SK-N-SH treated with all-trans-retinoic acid at 6 μM for 48 hours (cell line): ENCODE results near the gene OSM.

ENCODE experiments used
- ATAC-seq: fragments of 200-7000 bp; cut with Tn5 transposase; 3 replicates; pipeline ENCODE4 v1.9.1; 2020; ENCODE audit warnings: mild to moderate bottlenecking, moderate library complexity
- ARNTL ChIP-seq: fragments of 450-650 bp; formaldehyde crosslinking; IDR thresholded peaks from 2 replicates; pipeline ENCODE4 v1.5.0; 2020; ENCODE audit warnings: low read depth, mild to moderate bottlenecking, moderate library complexity, borderline replicate concordance
- BACH2 ChIP-seq: fragments of 250-450 bp; sonication (Bioruptor Pico); IDR thresholded peaks from 2 replicates; pipeline ENCODE4 v1.9.0; 2021; ENCODE audit warnings: mild to moderate bottlenecking, borderline replicate concordance
- CREB5 ChIP-seq: fragments of 250-450 bp; sonication (Bioruptor Pico); IDR thresholded peaks from 2 replicates; pipeline ENCODE4 v1.5.1; 2020; ENCODE audit warnings: low read depth, mild to moderate bottlenecking, moderate library complexity
- CSDC2 ChIP-seq: fragments of 250-450 bp; sonication (Bioruptor Pico); IDR thresholded peaks from 2 replicates; pipeline ENCODE4 v1.5.0; 2020; ENCODE audit warnings: mild to moderate bottlenecking, moderate library complexity
- ESRRG ChIP-seq: fragments of 250-450 bp; sonication (Bioruptor Pico); IDR thresholded peaks from 2 replicates; pipeline ENCODE4 v1.6.1; 2021; ENCODE audit warnings: mild to moderate bottlenecking
- GLIS3 ChIP-seq: fragments of 250-450 bp; sonication (Bioruptor Pico); IDR thresholded peaks from 2 replicates; pipeline ENCODE4 v1.5.0; 2020; ENCODE audit warnings: mild to moderate bottlenecking, moderate library complexity
- ISL1 ChIP-seq: fragments of 250-450 bp; sonication (Bioruptor Pico); IDR thresholded peaks from 2 replicates; pipeline ENCODE4 v2.1.2; 2022; ENCODE audit warnings: mild to moderate bottlenecking, moderate library complexity
- OSR1 ChIP-seq: fragments of 250-450 bp; sonication (Bioruptor Pico); IDR thresholded peaks from 2 replicates; pipeline ENCODE4 v1.8.0; 2022; ENCODE audit warnings: moderate library complexity, mild to moderate bottlenecking, inconsistent platforms
- POU6F1 ChIP-seq: fragments of 250-450 bp; sonication (Bioruptor Pico); IDR thresholded peaks from 2 replicates; pipeline ENCODE4 v1.8.0; 2021; ENCODE audit warnings: low read depth, mild to moderate bottlenecking, moderate library complexity, borderline replicate concordance
- PPARA ChIP-seq: fragments of 250-450 bp; sonication (Bioruptor Pico); IDR thresholded peaks from 2 replicates; pipeline ENCODE4 v1.5.0; 2020; ENCODE audit warnings: mild to moderate bottlenecking, borderline replicate concordance
- RARB ChIP-seq: fragments of 250-450 bp; sonication (Bioruptor Pico); IDR thresholded peaks from 2 replicates; pipeline ENCODE4 v1.8.0; 2021; ENCODE audit warnings: mild to moderate bottlenecking, moderate library complexity
- SNAI2 ChIP-seq: fragments of 250-450 bp; sonication (Bioruptor Pico); IDR thresholded peaks from 2 replicates; pipeline ENCODE4 v1.5.0; 2020; ENCODE audit warnings: mild to moderate bottlenecking, moderate library complexity
- TCF4 ChIP-seq: fragments of 250-450 bp; sonication (Bioruptor Pico); IDR thresholded peaks from 2 replicates; pipeline ENCODE4 v1.8.0; 2021; ENCODE audit warnings: mild to moderate bottlenecking, moderate library complexity, borderline replicate concordance
- TSHZ2 ChIP-seq: fragments of 250-450 bp; sonication (Bioruptor Pico); IDR thresholded peaks from 2 replicates; pipeline ENCODE4 v1.5.0; 2020; ENCODE audit warnings: mild to moderate bottlenecking, moderate library complexity
- ZC3H10 ChIP-seq: fragments of 250-450 bp; sonication (Bioruptor Pico); IDR thresholded peaks from 2 replicates; pipeline ENCODE4 v1.5.1; 2021; ENCODE audit warnings: mild to moderate bottlenecking, moderate library complexity
- ZFP3 ChIP-seq: fragments of 250-450 bp; sonication (Bioruptor Pico); IDR thresholded peaks from 2 replicates; pipeline ENCODE4 v1.5.0; 2020; ENCODE audit warnings: mild to moderate bottlenecking, moderate library complexity
- ZFP30 ChIP-seq: fragments of 450-650 bp; formaldehyde crosslinking; IDR thresholded peaks from 2 replicates; pipeline ENCODE4 v1.5.0; 2022; ENCODE audit warnings: mild to moderate bottlenecking, moderate library complexity
- ZNF565 ChIP-seq: fragments of 450-650 bp; formaldehyde crosslinking; conservative IDR thresholded peaks from 2 replicates; pipeline ENCODE4 v1.5.0; 2020; ENCODE audit warnings: low read depth, mild to moderate bottlenecking, moderate library complexity
- ZNF8 ChIP-seq: fragments of 450-650 bp; formaldehyde crosslinking; IDR thresholded peaks from 2 replicates; pipeline ENCODE4 v1.5.0; 2020; ENCODE audit warnings: mild to moderate bottlenecking, moderate library complexity

The OSM gene

GRCh38 chr22:30267382-30268302 is 991 bp upstream of the OSM start:
- ATAC-seq = no peak
- TF ChIP-seq RARB (CRISPR knock-in tag) = no peak
- no peak for TF ChIP-seq ZNF565 (CRISPR knock-in tag)
- TF ChIP-seq ZFP3 (CRISPR knock-in tag) = no peak
- no peak for TF ChIP-seq ISL1 (CRISPR knock-in tag)
- TF ChIP-seq POU6F1 = no peak
- TF ChIP-seq TCF4 (CRISPR knock-in tag) = no peak
- TF ChIP-seq PPARA (CRISPR knock-in tag) = no peak
- TF ChIP-seq ZFP30 (CRISPR knock-in tag) = no peak
- TF ChIP-seq CREB5 (CRISPR knock-in tag) = no peak
- TF ChIP-seq ZC3H10 (CRISPR knock-in tag) = no peak
- TF ChIP-seq TSHZ2 (CRISPR knock-in tag) = no peak
- no peak for TF ChIP-seq ESRRG (CRISPR knock-in tag)
- no peak for TF ChIP-seq ARNTL (CRISPR knock-in tag)
- no peak for TF ChIP-seq ZNF8 (CRISPR knock-in tag)
- TF ChIP-seq CSDC2 (CRISPR knock-in tag) = no peak
- TF ChIP-seq BACH2 (CRISPR knock-in tag) = no peak

- no peak for ATAC-seq
- TF ChIP-seq GLIS3 (CRISPR knock-in tag) (no peak), SNAI2 (CRISPR knock-in tag) (no peak)
Observed at GRCh38 chr22:30265823-30266444, 717 bp downstream of the OSM start.

- TF ChIP-seq OSR1 (CRISPR knock-in tag) (no peak), BACH2 (CRISPR knock-in tag) (no peak), ZFP30 (CRISPR knock-in tag) (no peak), GLIS3 (CRISPR knock-in tag) (no peak), ZNF8 (CRISPR knock-in tag) (no peak), TSHZ2 (CRISPR knock-in tag) (no peak), CREB5 (CRISPR knock-in tag) (no peak), PPARA (CRISPR knock-in tag) (no peak), ESRRG (CRISPR knock-in tag) (no peak)
- TF ChIP-seq, all 23 proteins: peak for 0
- no peak for ATAC-seq
Observed at GRCh38 chr22:30265131-30265720, 1.4 kb downstream of the OSM start.
